Stimulated activated CD4-positive, alpha-beta T cell treated with anti-CD3 and anti-CD28 coated beads, Interleukin-15, amount 100 ng/mL, for 24 hours (primary cell): ENCODE data around the gene ASCL1.

Experiments used
- DNase-seq: peaks from one replicate; pipeline ENCODE4 v3.0.0-alpha.2; 2020

ASCL1 gene

DNA sequence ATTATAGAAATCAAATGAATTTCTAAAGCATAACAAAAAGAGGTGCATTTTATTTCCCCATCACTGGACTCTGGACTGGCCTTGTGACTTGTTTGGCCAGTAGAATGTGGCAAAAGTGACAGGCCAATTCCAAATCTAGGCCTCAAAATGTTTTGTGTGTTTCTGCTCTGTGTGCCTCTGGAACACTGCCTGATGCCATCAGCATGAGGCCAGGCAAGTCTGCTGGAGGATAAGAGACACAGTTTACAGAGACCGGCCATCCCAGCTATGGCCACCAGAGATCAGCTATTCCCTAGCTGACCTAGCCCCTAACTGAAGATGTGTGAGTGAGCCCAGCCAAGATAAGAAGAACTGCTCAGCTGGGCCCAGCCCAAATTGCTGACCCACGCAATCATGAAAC lies 32.9 kb downstream of the ASCL1 start:
- no peak for DNase-seq

DNA sequence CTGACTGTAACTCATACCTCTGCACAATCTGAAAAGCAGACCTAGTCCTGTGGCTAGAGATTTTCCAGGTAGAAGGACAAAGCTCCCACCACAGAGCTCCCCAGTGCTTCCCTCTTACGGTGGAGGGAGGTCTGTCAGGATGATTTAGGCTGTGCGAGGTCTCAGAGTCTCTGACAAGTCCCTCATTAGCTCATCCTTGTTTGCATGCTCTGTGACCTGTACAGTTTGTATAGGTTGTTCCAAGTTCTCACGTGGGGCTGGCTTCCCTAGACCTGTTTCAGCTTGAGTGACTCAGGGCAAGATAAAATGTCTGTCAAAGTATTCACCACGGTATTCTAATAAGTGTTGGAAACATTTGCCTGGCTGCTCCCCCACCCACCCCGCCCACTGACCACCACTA lies 34.8 kb downstream of the ASCL1 start:
- DNase-seq: no peak

DNA sequence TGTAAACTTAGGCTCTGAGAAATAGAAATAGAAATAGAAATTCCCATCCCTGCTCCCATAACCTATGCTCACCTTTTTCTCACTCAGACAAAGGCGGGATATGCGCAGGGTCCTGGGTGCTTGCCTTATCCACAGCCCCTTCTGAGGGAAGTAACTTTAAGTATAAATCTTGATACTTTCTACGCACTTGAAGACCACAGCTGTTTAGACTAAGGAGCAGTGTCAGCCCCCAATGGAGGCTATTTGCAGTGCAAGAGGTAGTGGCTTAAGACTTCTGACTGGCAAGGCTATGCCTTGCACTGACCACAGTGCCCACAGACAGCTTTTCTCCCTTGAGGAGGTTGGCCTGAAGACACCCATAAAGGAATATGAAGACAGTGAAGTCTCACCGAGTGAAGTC lies 35.2 kb downstream of the ASCL1 start:
- DNase-seq: no peak

DNA sequence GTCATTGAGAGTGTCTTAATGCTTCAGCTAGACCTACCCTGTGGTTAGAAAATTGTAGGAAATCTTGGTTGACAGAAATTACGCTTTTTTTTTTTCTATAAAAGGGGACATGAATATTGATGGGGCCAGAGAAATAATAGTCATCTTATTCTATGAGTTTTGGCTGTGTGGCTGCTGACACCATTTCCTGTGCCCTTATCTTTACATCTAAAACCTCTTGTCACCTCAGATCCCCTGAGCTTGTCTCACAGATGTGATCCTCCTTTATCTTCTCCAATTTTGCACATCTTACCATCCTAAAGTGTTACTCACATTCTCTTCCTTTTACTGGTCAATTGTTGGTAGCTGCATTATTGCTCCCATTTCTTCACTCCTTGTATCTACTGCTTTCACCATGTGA lies 36.1 kb downstream of the ASCL1 start:
- DNase-seq: no peak

DNA sequence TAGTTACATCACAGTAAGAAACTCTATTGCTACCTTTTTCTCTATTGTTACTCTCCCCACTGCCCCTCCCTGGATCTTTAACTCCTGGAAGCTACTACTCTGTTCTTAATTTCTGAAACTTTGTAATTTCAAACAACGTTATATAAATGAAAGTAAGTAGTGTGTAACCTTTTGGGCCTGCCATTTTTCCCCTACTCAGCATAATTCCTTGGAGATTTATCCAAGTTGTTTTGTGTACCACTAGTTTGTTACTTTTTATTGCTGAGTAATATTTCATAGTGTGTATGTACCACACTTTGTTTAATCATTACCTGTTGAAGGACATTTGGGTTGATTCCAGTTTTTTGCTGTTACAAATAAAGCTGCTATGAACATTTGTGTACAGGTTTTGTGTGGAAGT lies 37.9 kb downstream of the ASCL1 start:
- no peak for DNase-seq
